HFFc6 (cell line): ENCODE measurements around the gene LRP1B. TPM values are rescaled to one million over a fixed set of nuclear protein-coding genes. Genes with fewer than 3 reads are reported as not detected.

Source experiments
- DNase-seq: peaks from one replicate; pipeline ENCODE4 v3.0.0-alpha.2; 2018
- H3K27ac Mint-ChIP-seq: 2 replicates; pipeline ENCODE4 v1.8.0; 2020; ENCODE audit warnings: mild to moderate bottlenecking, mixed read lengths
- H3K27me3 Mint-ChIP-seq: 2 replicates; pipeline ENCODE4 v1.8.0; 2021; ENCODE audit warnings: mild to moderate bottlenecking, moderate library complexity, mixed read lengths; ENCODE audit not compliant: insufficient read depth
- H3K36me3 Mint-ChIP-seq: 2 replicates; pipeline ENCODE4 v1.8.0; 2021; ENCODE audit warnings: low read depth, mixed read lengths
- H3K4me1 Mint-ChIP-seq: 2 replicates; pipeline ENCODE4 v1.8.0; 2020; ENCODE audit warnings: low read depth, mixed read lengths
- H3K4me3 Mint-ChIP-seq: 2 replicates; pipeline ENCODE4 v1.8.0; 2020; ENCODE audit warnings: mild to moderate bottlenecking, moderate library complexity, mixed read lengths
- H3K9me3 Mint-ChIP-seq: 2 replicates; pipeline ENCODE4 v1.8.0; 2020; ENCODE audit warnings: mild to moderate bottlenecking, mixed read lengths
- total RNA-seq, 6 experiments: library from RNA; stranded (reverse); fragmentation: NEBNext Ultra II Directional; extraction: Animal tissue kit (Norgen Biotek cat#: 25700); gene quantifications; 2 replicates in 1 of 6; 3 replicates in 5 of 6; pipeline ENCODE4 v1.2.3, GENCODE V29; 2021
- TF ChIP-seq, protein P1 (sequence below): fragments of 200-600 bp; sonication (generic); IDR thresholded peaks from 2 replicates; pipeline ENCODE4 v1.5.0; 2021; ENCODE audit warnings: antibody characterized with exemption, mild to moderate bottlenecking

Gene LRP1B
- total RNA-seq, 6 experiments from 2014 or later, result not detected

GRCh38 chr2:141778315-141778835 is 352.4 kb downstream of the LRP1B start:
- no peaks in the 10 kb centered on the region for H3K4me1 Mint-ChIP-seq
- H3K4me3 Mint-ChIP-seq, result no peak overlapping the region
- H3K9me3 Mint-ChIP-seq, result peaks cover 41% of the 10 kb centered on the region
- no peak overlapping the region for H3K27ac Mint-ChIP-seq
- no peaks in the 10 kb centered on the region for H3K36me3 Mint-ChIP-seq
- H3K27me3 Mint-ChIP-seq, result no peaks in the 10 kb centered on the region
- TF ChIP-seq, protein P1, sequence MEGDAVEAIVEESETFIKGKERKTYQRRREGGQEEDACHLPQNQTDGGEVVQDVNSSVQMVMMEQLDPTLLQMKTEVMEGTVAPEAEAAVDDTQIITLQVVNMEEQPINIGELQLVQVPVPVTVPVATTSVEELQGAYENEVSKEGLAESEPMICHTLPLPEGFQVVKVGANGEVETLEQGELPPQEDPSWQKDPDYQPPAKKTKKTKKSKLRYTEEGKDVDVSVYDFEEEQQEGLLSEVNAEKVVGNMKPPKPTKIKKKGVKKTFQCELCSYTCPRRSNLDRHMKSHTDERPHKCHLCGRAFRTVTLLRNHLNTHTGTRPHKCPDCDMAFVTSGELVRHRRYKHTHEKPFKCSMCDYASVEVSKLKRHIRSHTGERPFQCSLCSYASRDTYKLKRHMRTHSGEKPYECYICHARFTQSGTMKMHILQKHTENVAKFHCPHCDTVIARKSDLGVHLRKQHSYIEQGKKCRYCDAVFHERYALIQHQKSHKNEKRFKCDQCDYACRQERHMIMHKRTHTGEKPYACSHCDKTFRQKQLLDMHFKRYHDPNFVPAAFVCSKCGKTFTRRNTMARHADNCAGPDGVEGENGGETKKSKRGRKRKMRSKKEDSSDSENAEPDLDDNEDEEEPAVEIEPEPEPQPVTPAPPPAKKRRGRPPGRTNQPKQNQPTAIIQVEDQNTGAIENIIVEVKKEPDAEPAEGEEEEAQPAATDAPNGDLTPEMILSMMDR, result no peak
- DNase-seq, result no peak

- Mint-ChIP-seq H3K27ac (no peak overlapping the region), H3K4me1 (no peaks in the 10 kb centered on the region), H3K27me3 (no peaks in the 10 kb centered on the region), H3K9me3 (peaks cover 33% of the 10 kb centered on the region), H3K36me3 (no peaks in the 10 kb centered on the region), H3K4me3 (no peak overlapping the region)
- TF ChIP-seq, protein P1, result no peak
- DNase-seq, result no peak
Observed at GRCh38 chr2:141770530-141770929, 360.3 kb downstream of the LRP1B start.

DNA sequence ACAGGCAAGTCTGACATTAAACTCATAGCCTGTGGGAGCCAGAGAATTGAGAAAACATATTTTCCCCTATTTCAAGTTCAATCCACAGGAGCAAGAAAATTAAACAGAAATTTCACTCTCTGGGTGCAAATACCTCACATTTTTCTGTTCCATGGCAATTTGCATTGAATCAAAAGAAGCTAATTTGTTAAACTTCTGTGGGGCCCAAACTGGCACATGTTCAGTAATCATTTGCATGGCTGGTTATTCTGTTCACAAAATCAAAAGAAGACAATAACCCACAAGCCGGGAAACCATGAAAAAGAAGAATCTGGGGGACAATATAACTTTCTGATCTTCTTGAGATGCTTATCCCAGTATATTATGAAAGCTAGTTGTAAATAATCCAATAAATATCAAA is 363.1 kb downstream of the LRP1B start:
- no peak overlapping the region for H3K27ac Mint-ChIP-seq
- no peaks in the 10 kb centered on the region for H3K4me1 Mint-ChIP-seq

GRCh38 chr2:141767051-141767450 is 363.8 kb downstream of the LRP1B start:
- H3K36me3 Mint-ChIP-seq, result no peaks in the 10 kb centered on the region
- H3K27me3 Mint-ChIP-seq, result no peaks in the 10 kb centered on the region
- H3K4me1 Mint-ChIP-seq, result no peaks in the 10 kb centered on the region
- DNase-seq, result no peak
- peaks cover 27% of the 10 kb centered on the region for H3K9me3 Mint-ChIP-seq
- no peak overlapping the region for H3K4me3 Mint-ChIP-seq
- no peak overlapping the region for H3K27ac Mint-ChIP-seq
- TF ChIP-seq, protein P1, result no peak

More for the DNA sequence above, 363.1 kb downstream of the LRP1B start:
- no peak overlapping the region for H3K4me3 Mint-ChIP-seq
- H3K27me3 Mint-ChIP-seq, result no peaks in the 10 kb centered on the region
- H3K36me3 Mint-ChIP-seq, result no peaks in the 10 kb centered on the region
- peaks cover 28% of the 10 kb centered on the region for H3K9me3 Mint-ChIP-seq
- no peak for DNase-seq
- TF ChIP-seq, protein P1, result no peak

- Mint-ChIP-seq H3K27me3 (no peaks in the 10 kb centered on the region), H3K4me3 (no peak overlapping the region), H3K4me1 (no peaks in the 10 kb centered on the region), H3K36me3 (no peaks in the 10 kb centered on the region), H3K9me3 (peaks cover 20% of the 10 kb centered on the region), H3K27ac (no peak overlapping the region)
- TF ChIP-seq, protein P1, result no peak
- DNase-seq, result no peak
Observed at GRCh38 chr2:141766225-141766624, 364.6 kb downstream of the LRP1B start.

DNA sequence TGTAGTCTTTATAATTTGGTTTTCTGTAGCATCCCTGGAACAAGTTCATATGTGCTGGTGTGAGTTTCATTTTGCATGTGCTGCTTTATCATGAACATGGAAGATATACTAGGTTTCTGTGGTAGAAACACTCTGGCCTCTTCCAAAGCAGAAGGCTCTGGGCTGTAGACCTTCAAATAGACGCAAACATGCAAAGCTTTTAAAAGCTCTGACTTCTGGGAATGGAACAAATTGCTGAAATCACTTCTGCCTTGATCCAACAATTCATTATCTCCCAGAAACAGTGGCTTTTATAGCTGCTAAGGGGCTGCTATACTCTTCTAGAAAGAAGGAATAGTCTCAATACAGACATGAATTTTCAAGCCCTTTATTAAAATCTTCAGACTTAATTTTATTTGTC is 382.2 kb downstream of the LRP1B start:
- DNase-seq, result no peak
- Mint-ChIP-seq H3K9me3 (peaks cover 47% of the 10 kb centered on the region), H3K27ac (no peak overlapping the region), H3K4me1 (no peaks in the 10 kb centered on the region), H3K36me3 (no peaks in the 10 kb centered on the region), H3K4me3 (no peak overlapping the region), H3K27me3 (no peaks in the 10 kb centered on the region; the same call in 1 of the 2 replicates)
- TF ChIP-seq, protein P1, result no peak
